Rectal smooth muscle tissue (tissue), 1 donor: ENCODE data around the gene MACROD2.

Experiments used
- H3K27ac ChIP-seq: one replicate; pipeline ENCODE4 v1.7.0; 2013; ENCODE audit warnings: low read depth, low read length, inconsistent platforms
- H3K27me3 ChIP-seq: one replicate; pipeline ENCODE4 v1.7.0; 2013; ENCODE audit warnings: low read length; ENCODE audit not compliant: control insufficient read depth, insufficient read depth
- H3K36me3 ChIP-seq: one replicate; pipeline ENCODE4 v1.7.0; 2013; ENCODE audit warnings: low read length; ENCODE audit not compliant: control insufficient read depth, insufficient read depth
- H3K4me1 ChIP-seq: one replicate; pipeline ENCODE4 v1.7.0; 2013; ENCODE audit warnings: low read length; ENCODE audit not compliant: control insufficient read depth, insufficient read depth
- H3K4me3 ChIP-seq: one replicate; pipeline ENCODE4 v1.7.0; 2013; ENCODE audit warnings: low read length
- H3K9ac ChIP-seq: one replicate; pipeline ENCODE4 v1.7.0; 2013; ENCODE audit warnings: low read length

MACROD2 gene

DNA sequence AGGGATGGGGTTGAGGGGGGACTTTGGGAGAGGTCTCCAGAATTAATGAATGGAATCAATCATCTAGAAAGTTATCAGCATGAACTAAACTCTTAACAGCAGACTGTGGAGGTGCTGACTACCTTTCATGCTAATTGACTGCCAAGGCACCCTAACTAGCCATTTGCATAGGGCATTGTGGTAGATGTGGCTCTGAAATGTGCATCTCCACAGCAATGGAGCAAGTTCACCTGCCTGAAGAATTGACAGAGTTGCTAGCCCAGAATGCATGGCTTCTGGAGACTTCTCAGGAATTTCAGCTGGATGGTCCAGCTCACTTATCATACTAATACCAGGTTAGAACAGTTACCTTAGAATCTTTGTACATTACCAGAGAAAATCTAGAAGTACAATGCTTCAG lies 1832.3 kb downstream of the MACROD2 start:
- Histone ChIP-seq H3K9ac (no peak overlapping the region), H3K27me3 (no peaks in the 10 kb centered on the region)

DNA sequence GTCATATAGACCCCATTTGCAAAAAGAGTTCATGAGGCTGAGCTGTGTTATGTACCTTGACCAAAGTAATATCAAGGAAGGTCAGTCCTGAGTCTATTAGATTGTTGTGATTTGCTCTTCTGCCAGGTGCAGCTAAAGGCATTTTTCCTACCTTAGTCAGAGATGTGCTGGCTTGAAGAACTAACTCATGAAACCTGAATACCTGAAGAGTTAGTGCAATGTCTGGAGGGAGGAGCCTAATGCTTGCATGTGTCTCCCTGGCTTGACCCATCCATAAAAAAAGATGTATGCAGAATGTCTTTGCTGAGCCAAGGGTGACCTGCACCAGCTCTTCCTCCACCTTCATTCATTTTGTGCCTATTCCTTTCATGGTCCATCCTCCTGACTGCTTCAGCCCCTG lies 1835.9 kb downstream of the MACROD2 start:
- Histone ChIP-seq H3K36me3 (no peaks in the 10 kb centered on the region), H3K4me3 (no peak overlapping the region), H3K9ac (no peak overlapping the region), H3K27ac (no peak overlapping the region), H3K4me1 (no peaks in the 10 kb centered on the region), H3K27me3 (no peaks in the 10 kb centered on the region)

More for the DNA sequence above, 1832.3 kb downstream of the MACROD2 start:
- no peak overlapping the region for H3K4me3 ChIP-seq
- H3K27ac ChIP-seq = no peak overlapping the region
- H3K36me3 ChIP-seq = no peaks in the 10 kb centered on the region
- H3K4me1 ChIP-seq = no peaks in the 10 kb centered on the region

DNA sequence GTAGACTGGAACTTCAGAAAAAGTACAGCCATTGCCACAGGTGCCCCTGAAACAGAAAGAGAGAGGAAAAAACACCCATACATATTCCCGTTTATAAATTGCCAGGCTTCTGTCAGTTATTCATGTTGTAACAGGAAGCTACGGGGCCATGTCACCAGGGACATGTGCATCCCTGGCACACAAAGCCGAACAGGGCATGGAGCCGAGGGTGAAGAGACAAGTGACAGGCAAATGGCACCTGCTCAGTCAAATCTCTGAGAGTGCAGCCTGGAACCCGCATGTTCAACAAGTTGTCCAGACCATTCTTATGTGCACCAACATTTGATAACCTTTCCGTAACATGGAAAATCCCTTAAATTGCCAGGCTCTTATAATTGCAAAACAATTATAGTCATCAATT lies 1837.2 kb downstream of the MACROD2 start:
- no peak overlapping the region for H3K27ac ChIP-seq
- no peaks in the 10 kb centered on the region for H3K27me3 ChIP-seq
- H3K4me3 ChIP-seq = no peak overlapping the region
- H3K36me3 ChIP-seq = no peaks in the 10 kb centered on the region
- H3K9ac ChIP-seq = no peak overlapping the region
- no peaks in the 10 kb centered on the region for H3K4me1 ChIP-seq

DNA sequence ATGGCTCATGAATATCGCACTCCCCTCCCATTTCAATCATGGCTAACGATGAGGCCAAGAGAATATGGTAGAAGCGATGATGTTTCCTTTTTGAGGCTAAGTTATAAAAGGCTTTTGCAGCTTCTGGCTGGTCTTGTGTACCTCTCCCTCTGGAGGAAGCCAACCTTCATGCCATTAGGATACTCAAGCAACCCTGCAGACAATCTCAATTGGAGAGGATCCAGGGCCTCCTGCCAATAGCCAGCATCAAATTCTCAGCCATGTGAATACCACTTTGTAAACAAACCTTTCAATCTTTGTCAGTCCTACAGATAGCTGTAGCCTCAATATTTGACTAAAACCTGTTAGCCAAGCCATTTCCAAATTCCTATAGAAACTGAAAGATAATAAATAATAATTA lies 1839.5 kb downstream of the MACROD2 start:
- no peak overlapping the region for H3K9ac ChIP-seq
- no peaks in the 10 kb centered on the region for H3K36me3 ChIP-seq
- no peak overlapping the region for H3K4me3 ChIP-seq
- no peaks in the 10 kb centered on the region for H3K27me3 ChIP-seq
- no peaks in the 10 kb centered on the region for H3K4me1 ChIP-seq
- no peak overlapping the region for H3K27ac ChIP-seq

DNA sequence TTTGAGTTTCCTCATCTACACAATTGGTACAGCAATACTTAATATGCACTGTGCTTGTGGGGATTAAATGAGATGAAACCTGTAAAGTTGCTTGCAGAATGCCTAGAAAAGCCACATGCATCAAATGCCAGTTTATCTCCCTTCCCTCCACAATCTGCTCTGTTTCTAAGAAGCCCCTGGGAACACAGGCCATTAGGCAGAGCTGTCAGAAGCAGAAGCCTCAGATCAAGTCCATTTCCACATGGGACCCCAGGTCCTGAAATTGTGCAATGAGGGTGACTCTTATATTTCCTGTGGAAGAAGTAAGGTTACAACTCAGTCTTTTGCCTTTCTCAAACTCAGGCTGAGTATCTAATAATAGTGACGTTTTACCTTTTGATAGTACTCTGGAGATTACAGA lies 1840.5 kb downstream of the MACROD2 start:
- Histone ChIP-seq H3K36me3 (no peaks in the 10 kb centered on the region), H3K27me3 (no peaks in the 10 kb centered on the region), H3K4me3 (no peak overlapping the region), H3K27ac (no peak overlapping the region), H3K9ac (no peak overlapping the region), H3K4me1 (no peaks in the 10 kb centered on the region)

DNA sequence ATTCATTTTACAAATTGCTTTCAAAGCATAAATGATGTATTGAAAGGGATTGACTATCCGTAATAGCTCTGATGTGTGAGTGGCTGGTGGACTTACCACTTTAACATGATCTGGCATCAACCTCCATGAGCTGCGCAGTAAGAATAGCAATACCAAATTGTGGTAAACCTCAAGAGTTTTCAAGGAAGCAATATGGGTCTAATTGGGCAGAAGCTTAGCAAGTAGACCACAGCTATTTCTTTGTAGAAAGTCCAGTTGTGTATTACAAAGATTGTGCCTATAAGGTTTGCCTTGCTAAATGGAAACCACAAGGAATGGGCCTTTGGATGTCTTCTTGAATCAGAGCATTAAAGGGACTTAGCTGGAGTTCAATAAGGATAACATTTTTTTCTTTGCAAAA lies 1841.3 kb downstream of the MACROD2 start:
- Histone ChIP-seq H3K4me3 (no peak overlapping the region), H3K36me3 (no peaks in the 10 kb centered on the region), H3K27ac (no peak overlapping the region), H3K4me1 (no peaks in the 10 kb centered on the region), H3K27me3 (no peaks in the 10 kb centered on the region), H3K9ac (no peak overlapping the region)

DNA sequence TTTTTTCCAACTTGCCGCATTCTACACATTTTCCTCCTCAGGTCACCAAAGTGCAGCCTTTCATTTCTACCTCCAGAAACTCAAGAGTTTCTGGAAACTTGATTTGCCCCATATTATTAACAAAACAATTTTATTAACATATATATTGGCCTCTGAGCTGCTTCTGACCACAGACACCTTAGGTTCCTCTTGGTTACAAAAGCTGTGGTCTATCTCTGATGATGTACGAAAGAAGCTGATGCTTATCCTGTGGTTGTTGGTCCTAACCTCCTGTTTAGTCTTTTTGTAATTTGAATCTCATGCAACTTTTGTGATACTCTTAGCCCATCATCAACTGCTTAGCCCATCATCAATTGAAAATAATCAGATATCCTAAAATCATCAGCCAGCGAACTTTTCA lies 1842.2 kb downstream of the MACROD2 start:
- H3K9ac ChIP-seq = no peak overlapping the region
- H3K4me1 ChIP-seq = no peaks in the 10 kb centered on the region
- no peak overlapping the region for H3K4me3 ChIP-seq
- H3K36me3 ChIP-seq = no peaks in the 10 kb centered on the region
- H3K27me3 ChIP-seq = no peaks in the 10 kb centered on the region
- H3K27ac ChIP-seq = no peak overlapping the region

DNA sequence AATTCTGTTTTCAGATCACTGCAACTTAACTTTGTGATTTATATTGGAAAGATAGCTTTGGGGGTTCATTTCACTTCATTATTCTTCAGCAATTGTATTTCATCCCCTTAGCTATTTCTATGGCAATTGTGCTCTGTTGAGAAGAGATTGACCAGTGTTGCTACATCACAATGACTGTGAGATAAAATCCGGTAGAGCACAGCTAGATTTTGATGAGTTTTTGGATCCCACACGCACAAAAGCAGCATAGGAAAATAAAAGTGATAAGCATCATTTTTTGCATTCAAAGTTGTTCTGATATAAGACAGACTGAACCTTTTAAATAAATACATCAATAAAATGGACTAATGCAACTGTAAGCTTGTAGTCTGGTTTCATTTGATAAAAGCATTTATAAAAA lies 1843.2 kb downstream of the MACROD2 start:
- no peak overlapping the region for H3K4me3 ChIP-seq
- no peaks in the 10 kb centered on the region for H3K4me1 ChIP-seq
- H3K36me3 ChIP-seq = no peaks in the 10 kb centered on the region
- H3K9ac ChIP-seq = no peak overlapping the region
- no peak overlapping the region for H3K27ac ChIP-seq
- H3K27me3 ChIP-seq = no peaks in the 10 kb centered on the region

DNA sequence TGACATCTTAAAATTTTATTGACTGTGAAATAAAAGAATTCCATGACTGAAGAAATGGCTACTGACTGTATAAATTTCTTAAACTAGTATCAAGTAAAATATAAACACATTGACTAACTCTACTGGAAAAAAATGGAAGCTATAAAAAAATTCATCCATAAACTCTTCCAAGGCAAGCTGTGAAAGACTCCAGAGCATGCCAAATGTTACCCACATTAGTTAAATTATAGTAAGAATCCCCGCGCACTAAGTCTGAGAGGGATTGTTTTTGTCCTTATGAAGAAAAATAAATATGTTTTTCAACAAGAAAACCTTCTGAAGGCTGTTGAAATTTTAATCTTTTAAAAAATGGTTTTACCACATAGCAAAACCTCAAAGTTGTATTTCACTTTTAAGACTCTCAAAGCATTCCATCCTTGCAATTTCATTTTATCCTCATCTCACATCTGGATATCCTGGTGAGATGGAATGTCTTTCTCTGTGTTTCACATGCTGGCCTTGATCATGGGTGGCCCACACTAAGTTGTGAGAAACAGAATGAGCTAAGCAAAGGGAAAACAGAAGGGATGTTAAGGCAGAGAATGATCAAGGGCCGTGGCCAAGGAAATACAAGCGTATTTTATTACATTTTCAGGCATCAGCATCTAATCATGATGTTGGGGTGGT lies 1845.5 kb downstream of the MACROD2 start:
- H3K27me3 ChIP-seq = no peaks in the 10 kb centered on the region
- H3K9ac ChIP-seq = no peak overlapping the region
- H3K4me3 ChIP-seq = no peak overlapping the region
- H3K27ac ChIP-seq = no peak overlapping the region
- H3K36me3 ChIP-seq = no peaks in the 10 kb centered on the region
- no peaks in the 10 kb centered on the region for H3K4me1 ChIP-seq

DNA sequence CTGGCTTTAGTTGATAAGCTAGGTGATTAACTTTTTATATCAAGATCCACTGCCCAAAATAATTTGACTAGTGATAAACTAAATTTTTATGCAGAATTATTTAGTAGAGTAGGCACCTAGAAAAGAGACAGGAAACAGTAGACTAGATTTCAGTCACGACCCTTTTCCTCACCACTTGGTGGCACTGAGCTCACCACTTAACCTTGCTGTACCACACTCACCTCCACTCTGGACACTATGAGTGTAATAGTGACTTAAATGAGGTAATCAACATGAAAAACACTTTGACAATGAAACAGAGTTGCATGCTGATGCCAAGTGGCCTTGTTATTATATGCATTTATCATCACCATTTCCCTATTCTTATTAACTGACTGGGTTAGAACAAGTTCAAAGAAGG lies 1847.6 kb downstream of the MACROD2 start:
- Histone ChIP-seq H3K27ac (no peak overlapping the region), H3K4me3 (no peak overlapping the region), H3K27me3 (no peaks in the 10 kb centered on the region), H3K4me1 (no peaks in the 10 kb centered on the region), H3K36me3 (no peaks in the 10 kb centered on the region), H3K9ac (no peak overlapping the region)

DNA sequence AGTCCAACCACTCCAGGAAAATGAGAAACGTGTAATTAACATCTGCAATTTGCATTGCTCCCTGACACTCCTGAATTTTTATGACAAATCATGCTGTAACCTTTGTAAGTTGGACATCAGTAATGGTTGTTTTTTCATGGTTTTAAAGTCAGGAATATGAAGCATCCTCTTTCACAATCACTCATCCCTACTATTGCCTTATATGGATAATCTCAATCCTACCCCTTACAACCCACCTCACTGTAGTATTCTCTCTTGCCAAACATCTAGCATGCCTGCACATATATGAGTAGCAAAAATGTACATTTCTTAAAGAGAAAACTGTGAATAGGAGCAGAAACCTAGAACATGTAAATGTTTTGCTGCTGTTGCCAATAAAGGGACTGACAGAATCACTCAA lies 1848.5 kb downstream of the MACROD2 start:
- no peaks in the 10 kb centered on the region for H3K36me3 ChIP-seq
- H3K9ac ChIP-seq = no peak overlapping the region
- no peak overlapping the region for H3K4me3 ChIP-seq
- no peaks in the 10 kb centered on the region for H3K4me1 ChIP-seq
- H3K27ac ChIP-seq = no peak overlapping the region
- no peaks in the 10 kb centered on the region for H3K27me3 ChIP-seq

DNA sequence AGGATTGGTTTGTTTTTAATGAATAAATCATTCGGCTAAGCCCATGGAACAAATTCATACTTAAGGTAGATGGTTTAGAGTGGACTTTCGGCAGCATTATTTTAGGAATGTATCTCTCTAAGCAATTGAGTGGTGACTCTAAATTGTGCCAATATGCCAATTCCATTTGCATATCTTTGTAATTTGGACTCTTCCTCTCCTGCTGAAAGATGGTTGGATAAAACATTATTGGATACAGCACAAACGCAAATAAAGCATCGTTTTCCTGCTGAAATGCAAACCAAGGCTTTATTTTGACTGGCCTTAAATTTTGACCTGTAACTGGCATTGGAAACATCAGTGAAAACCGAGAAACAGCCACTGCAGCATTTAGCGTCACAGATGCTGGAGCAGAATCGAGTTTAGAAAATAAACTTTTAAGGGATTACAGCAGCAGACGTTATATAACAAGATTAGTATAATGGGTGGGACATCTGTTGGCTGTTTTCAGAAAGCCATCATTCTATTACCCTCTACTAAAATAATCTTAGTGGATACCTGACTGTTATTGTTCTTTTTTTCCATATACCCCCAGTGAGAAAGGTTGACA lies 1852.0 kb downstream of the MACROD2 start:
- Histone ChIP-seq H3K36me3 (no peaks in the 10 kb centered on the region), H3K4me3 (no peak overlapping the region), H3K27ac (no peak overlapping the region)

DNA sequence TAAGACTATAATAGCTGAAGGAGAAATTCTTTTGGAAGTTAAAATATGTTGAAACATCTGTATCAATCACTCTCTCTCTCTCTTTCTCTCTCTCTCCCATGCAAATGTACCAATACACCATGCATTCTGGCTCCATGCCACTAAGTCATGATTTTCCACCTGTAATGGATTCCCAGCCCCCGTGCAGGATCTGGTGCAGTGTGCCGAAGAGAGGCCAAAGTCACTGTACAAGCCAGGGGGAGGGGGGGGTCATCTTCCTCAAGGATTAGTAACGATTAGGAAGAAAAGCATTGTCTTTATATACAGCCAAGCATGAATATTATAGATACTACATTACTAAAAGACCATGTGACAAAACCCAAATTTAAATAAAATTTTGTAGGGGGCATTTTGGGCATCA lies 1852.8 kb downstream of the MACROD2 start:
- Histone ChIP-seq H3K27ac (no peak overlapping the region), H3K27me3 (no peaks in the 10 kb centered on the region)

More for the DNA sequence above, 1852.0 kb downstream of the MACROD2 start:
- H3K9ac ChIP-seq = no peak overlapping the region
- no peaks in the 10 kb centered on the region for H3K4me1 ChIP-seq
- H3K27me3 ChIP-seq = no peaks in the 10 kb centered on the region

More for the DNA sequence above, 1852.8 kb downstream of the MACROD2 start:
- Histone ChIP-seq H3K9ac (no peak overlapping the region), H3K4me1 (no peaks in the 10 kb centered on the region), H3K4me3 (no peak overlapping the region), H3K36me3 (no peaks in the 10 kb centered on the region)
